GM23248 (cell line): Measurements from ENCODE around the gene RNF130. TPM values are rescaled to one million over a fixed set of nuclear protein-coding genes. Genes with fewer than 3 reads are reported as not detected.

Experiments used
- DNase-seq: peaks from one replicate; pipeline ENCODE4 v3.0.0-alpha.2; 2015
- H2AFZ ChIP-seq: fragments of 200-600 bp; sonication (generic); 2 replicates; pipeline ENCODE4 v1.6.1; 2016; ENCODE audit warnings: antibody characterized with exemption
- H3F3A ChIP-seq: fragments of 200-600 bp; sonication (generic); 2 replicates; pipeline ENCODE4 v1.6.1; 2016; ENCODE audit warnings: mild to moderate bottlenecking, antibody characterized with exemption, mixed run types; ENCODE audit not compliant: insufficient read depth
- H3K27ac ChIP-seq: fragments of 200-600 bp; sonication (generic); 2 replicates; pipeline ENCODE4 v1.5.1; 2016; ENCODE audit warnings: mild to moderate bottlenecking
- H3K27me3 ChIP-seq: fragments of 200-600 bp; sonication (generic); replicated peaks from 2 replicates; pipeline ENCODE4 v1.6.1; 2016; ENCODE audit warnings: mild to moderate bottlenecking; ENCODE audit not compliant: insufficient read depth
- H3K36me3 ChIP-seq: fragments of 200-600 bp; sonication (generic); 2 replicates; pipeline ENCODE4 v1.6.1; 2016; ENCODE audit warnings: low read depth, mild to moderate bottlenecking
- H3K4me1 ChIP-seq: fragments of 200-600 bp; sonication (generic); 2 replicates; pipeline ENCODE4 v1.6.1; 2016; ENCODE audit warnings: mild to moderate bottlenecking; ENCODE audit not compliant: insufficient read depth
- H3K4me2 ChIP-seq: fragments of 200-600 bp; sonication (generic); one replicate; pipeline ENCODE4 v1.6.1; 2016; ENCODE audit warnings: mild to moderate bottlenecking; ENCODE audit not compliant: unreplicated experiment
- H3K4me3 ChIP-seq: fragments of 200-600 bp; sonication (generic); 2 replicates; pipeline ENCODE4 v1.5.1; 2016; ENCODE audit warnings: mild to moderate bottlenecking
- H3K79me2 ChIP-seq: fragments of 200-600 bp; sonication (generic); 2 replicates; pipeline ENCODE4 v1.6.1; 2016; ENCODE audit warnings: mild to moderate bottlenecking; ENCODE audit not compliant: insufficient read depth
- H3K9ac ChIP-seq: fragments of 200-600 bp; sonication (generic); 2 replicates; pipeline ENCODE4 v1.6.1; 2016; ENCODE audit warnings: mild to moderate bottlenecking
- H3K9me2 ChIP-seq: fragments of 200-600 bp; sonication (generic); 2 replicates; pipeline ENCODE4 v1.6.1; 2016; ENCODE audit warnings: mixed run types, mild to moderate bottlenecking, moderate library complexity; ENCODE audit not compliant: insufficient read depth
- H3K9me3 ChIP-seq: fragments of 200-600 bp; sonication (generic); one replicate; pipeline ENCODE4 v1.6.1; 2017; ENCODE audit warnings: low read depth
- H4K20me1 ChIP-seq: fragments of 200-600 bp; sonication (generic); 2 replicates; pipeline ENCODE4 v1.6.0; 2016; ENCODE audit not compliant: insufficient read depth
- EZH2 ChIP-seq: fragments of 200-600 bp; sonication (generic); IDR thresholded peaks from 2 replicates; pipeline ENCODE4 v1.6.1; 2018; ENCODE audit warnings: antibody characterized with exemption, mild to moderate bottlenecking; ENCODE audit not compliant: insufficient read depth, poor library complexity, severe bottlenecking
- EZH2phosphoT487 ChIP-seq: fragments of 200-600 bp; sonication (generic); IDR thresholded peaks from 2 replicates; pipeline ENCODE4 v1.6.1; 2018; ENCODE audit warnings: antibody characterized with exemption, moderate library complexity, mild to moderate bottlenecking, low read depth; ENCODE audit not compliant: insufficient read depth
- WGBS, 2 experiments: methylation state at CpG; one replicate each; pipeline ENCODE4 v1.1.6; 2015 to 2017; ENCODE audit warnings: low lambda C conversion rate in 2 of 2, low coverage in 1 of 2; ENCODE audit errors: missing lambda C conversion rate in 2 of 2; 5-methylcytosine and 5-hydroxymethylcytosine counted together
- in situ Hi-C: fragments of 300-500 bp; cut with MboI; formaldehyde crosslinking; loops from 2 replicates; pipeline ENCODE4 v1.15.0; 2020
- polyA plus RNA-seq: library from polyadenylated mRNA; unstranded; fragments of >200 nt; fragmentation: Nextera tagmentation; extraction: Ambion mirVana; gene quantifications from 2 replicates; pipeline ENCODE4 v1.2.1, GENCODE V29; 2016
- total RNA-seq: library from RNA; depleted of rRNA; stranded (reverse); fragments of >200 nt; shearing (Covaris generic); gene quantifications from 2 replicates; pipeline ENCODE4 v1.2.3, GENCODE V29; 2014

The RNF130 gene
- total and polyA plus RNA-seq, 2 experiments from 2014 or later, result 27.3 to 49.8 TPM

DNA sequence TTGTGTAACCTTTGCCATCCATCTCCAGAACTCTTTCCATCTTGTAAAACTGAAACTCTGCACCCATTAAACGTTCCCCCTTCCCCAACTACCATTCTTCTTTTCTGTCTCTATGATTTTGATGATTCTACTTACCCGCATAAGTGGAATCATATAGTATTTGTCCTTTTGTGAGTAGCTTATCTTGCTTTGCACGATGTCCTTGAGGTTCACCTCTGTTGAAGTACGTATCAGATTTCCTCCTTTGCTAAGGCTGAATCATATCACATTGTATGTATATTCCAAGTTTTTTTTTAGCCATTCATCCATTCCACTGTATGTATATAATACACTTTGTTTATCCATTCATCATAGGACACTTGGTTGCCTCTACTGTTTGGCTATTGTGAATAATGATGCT, 2.9 kb upstream of the RNF130 start:
- no peaks in the 10 kb centered on the region for H3K9me3 ChIP-seq
- 68% methylated on average over 4 of the region's 4 CpGs for WGBS, 2 experiments
- no peak overlapping the region for H3K4me3 ChIP-seq
- in situ Hi-C loops, result no loop called here
- peaks cover 12% of the 10 kb centered on the region; the same call in 1 of the 2 replicates for H3K4me1 ChIP-seq
- H4K20me1 ChIP-seq, result no peaks in the 10 kb centered on the region
- no peaks in the 10 kb centered on the region; the same call in 1 of the 2 replicates for H3K27me3 ChIP-seq
- H3K4me2 ChIP-seq, result no peak overlapping the region
- H3K36me3 ChIP-seq, result no peaks in the 10 kb centered on the region
- H3K27ac ChIP-seq, result no peak overlapping the region
- no peaks in the 10 kb centered on the region for H3K9me2 ChIP-seq
- no peaks in the 10 kb centered on the region for H3F3A ChIP-seq
- no peak overlapping the region for H2AFZ ChIP-seq
- H3K79me2 ChIP-seq, result peaks cover 13% of the 10 kb centered on the region
- no peak for DNase-seq
- H3K9ac ChIP-seq, result no peak overlapping the region
- TF ChIP-seq EZH2, result no peak
- TF ChIP-seq EZH2phosphoT487, result no peak

DNA sequence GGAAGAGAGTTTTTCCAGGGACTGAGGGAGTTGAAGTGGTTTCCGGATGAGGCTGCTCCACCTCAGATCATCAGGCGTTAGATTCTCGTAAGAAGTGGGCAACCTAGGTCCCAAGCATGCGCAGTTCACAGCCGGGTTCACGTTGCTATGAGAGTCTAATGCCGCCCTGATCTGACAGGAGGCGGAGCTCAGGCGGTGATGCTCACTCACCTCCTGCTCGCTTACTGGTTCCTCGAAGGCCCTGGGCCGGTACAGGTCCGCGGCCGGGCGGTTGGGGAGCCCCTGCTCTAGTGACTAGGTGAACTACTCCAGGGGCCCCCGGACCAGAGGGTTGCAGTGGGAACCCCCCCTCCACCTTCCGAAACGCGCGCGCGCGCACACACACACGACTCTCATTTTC, 997 bp upstream of the RNF130 start:
- in situ Hi-C loops, result no loop called here
- WGBS, 2 experiments, result 68 to 70% methylated on average over 22 to 25 of the region's 25 CpGs
- peak overlapping the region; percentile 89; the same call in 1 of the 2 replicates for H2AFZ ChIP-seq

DNA sequence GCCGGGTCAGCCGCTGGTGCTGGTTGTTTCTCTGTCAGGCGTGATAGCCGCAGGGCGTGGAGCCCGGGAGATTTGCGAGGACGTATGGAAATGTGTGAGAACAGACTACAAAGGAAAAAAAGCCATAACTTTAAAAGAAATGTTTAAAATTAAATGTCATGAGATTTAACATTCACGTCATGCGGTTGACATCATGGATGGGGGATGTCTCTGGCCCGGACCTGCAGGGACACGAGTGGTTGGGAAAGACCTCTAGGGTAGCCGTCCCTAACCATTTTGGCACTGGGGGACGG, 643 bp upstream of the RNF130 start:
- H3K4me1 ChIP-seq, result peaks cover 12% of the 10 kb centered on the region; the same call in 1 of the 2 replicates
- no peaks in the 10 kb centered on the region for H3K9me3 ChIP-seq
- peak overlapping the region; percentile 80; the same call in 1 of the 2 replicates for H3K27ac ChIP-seq
- H2AFZ ChIP-seq, result peak overlapping the region; percentile 89
- WGBS, 2 experiments, result 18 to 20% methylated on average over 14 of the region's 14 CpGs
- H3K79me2 ChIP-seq, result peaks cover 36% of the 10 kb centered on the region
- H3K36me3 ChIP-seq, result no peaks in the 10 kb centered on the region
- no peaks in the 10 kb centered on the region for H4K20me1 ChIP-seq
- no peaks in the 10 kb centered on the region; the same call in 1 of the 2 replicates for H3K27me3 ChIP-seq
- TF ChIP-seq EZH2phosphoT487 (no peak), EZH2 (no peak)
- H3K9ac ChIP-seq, result no peak overlapping the region
- H3K9me2 ChIP-seq, result no peaks in the 10 kb centered on the region
- H3K4me3 ChIP-seq, result peak overlapping the region; percentile 89; the same call in 1 of the 2 replicates
- in situ Hi-C loops, result no loop called here
- H3F3A ChIP-seq, result no peaks in the 10 kb centered on the region
- no peak overlapping the region for H3K4me2 ChIP-seq
- DNase-seq, result no peak

More for the DNA sequence above, 997 bp upstream of the RNF130 start:
- no peak overlapping the region for H3K4me2 ChIP-seq
- H3F3A ChIP-seq, result no peaks in the 10 kb centered on the region
- H3K9ac ChIP-seq, result no peak overlapping the region
- H3K9me2 ChIP-seq, result no peaks in the 10 kb centered on the region
- TF ChIP-seq EZH2phosphoT487 (no peak), EZH2 (no peak)
- H3K4me1 ChIP-seq, result peaks cover 12% of the 10 kb centered on the region; the same call in 1 of the 2 replicates
- DNase-seq, result no peak
- H3K4me3 ChIP-seq, result no peak overlapping the region
- no peaks in the 10 kb centered on the region; the same call in 1 of the 2 replicates for H3K27me3 ChIP-seq
- H3K79me2 ChIP-seq, result peaks cover 32% of the 10 kb centered on the region
- H4K20me1 ChIP-seq, result no peaks in the 10 kb centered on the region
- H3K9me3 ChIP-seq, result no peaks in the 10 kb centered on the region
- H3K36me3 ChIP-seq, result no peaks in the 10 kb centered on the region
- H3K27ac ChIP-seq, result no peak overlapping the region

- Histone ChIP-seq H3K27ac (peak overlapping the region; percentile 57), H3K4me3 (peak overlapping the region; percentile 89), H3K4me1 (peaks cover 12% of the 10 kb centered on the region; the same call in 1 of the 2 replicates), H3K9ac (peak overlapping the region; percentile 92), H3K9me2 (no peaks in the 10 kb centered on the region), H3K79me2 (peaks cover 48% of the 10 kb centered on the region), H3K27me3 (no peaks in the 10 kb centered on the region; the same call in 1 of the 2 replicates), H3K4me2 (peak overlapping the region; percentile 92), H4K20me1 (no peaks in the 10 kb centered on the region), H3F3A (no peaks in the 10 kb centered on the region), H2AFZ (peak overlapping the region; percentile 87), H3K9me3 (no peaks in the 10 kb centered on the region), H3K36me3 (no peaks in the 10 kb centered on the region)
- peak; percentile 83 for DNase-seq
- WGBS, 2 experiments, result 2% methylated on average over 43 to 47 of the region's 48 CpGs
- TF ChIP-seq EZH2phosphoT487 (no peak), EZH2 (no peak)
- in situ Hi-C loops, result no loop called here
Observed at GRCh38 chr5:180070756-180071530, 616 bp downstream of the RNF130 start.
